OCI-LY1 (cell line): ENCODE measurements around the gene EEF1AKMT2.
"Not testable (repeated sequence)": the region's sequence is repeated elsewhere in the genome, so short reads cannot be mapped to it uniquely, and the experiment has no call there.

Experiments used
- H2AFZ ChIP-seq: fragments of 200-600 bp; sonication (generic), shearing (Covaris generic); 2 replicates; pipeline ENCODE4 v1.6.0; 2014; ENCODE audit warnings: antibody characterized with exemption, mild to moderate bottlenecking, low read length
- H3F3A ChIP-seq: fragments of 200-600 bp; sonication (generic), shearing (Covaris generic); 2 replicates; pipeline ENCODE4 v1.6.0; 2014; ENCODE audit warnings: mild to moderate bottlenecking, antibody characterized with exemption, low read length, moderate library complexity; ENCODE audit not compliant: insufficient read depth
- H3K27ac ChIP-seq: fragments of 200-600 bp; sonication (generic); 2 replicates; pipeline ENCODE4 v1.5.1; 2014; ENCODE audit warnings: low read length, mixed run types, mild to moderate bottlenecking, low read depth; ENCODE audit not compliant: poor library complexity, severe bottlenecking
- H3K27me3 ChIP-seq: fragments of 200-600 bp; sonication (generic); 2 replicates; pipeline ENCODE4 v1.6.0; 2014; ENCODE audit warnings: antibody characterized with exemption, mild to moderate bottlenecking, low read length, moderate library complexity; ENCODE audit not compliant: insufficient read depth
- H3K36me3 ChIP-seq: fragments of 200-600 bp; sonication (generic); 2 replicates; pipeline ENCODE4 v1.6.1; 2014; ENCODE audit warnings: mild to moderate bottlenecking, antibody characterized with exemption, low read length, moderate library complexity, mixed read lengths; ENCODE audit not compliant: insufficient read depth
- H3K4me1 ChIP-seq: fragments of 200-600 bp; sonication (generic); 2 replicates; pipeline ENCODE4 v1.5.1; 2014; ENCODE audit warnings: mild to moderate bottlenecking, low read length, moderate library complexity; ENCODE audit not compliant: insufficient read depth, severe bottlenecking
- H3K4me2 ChIP-seq: fragments of 200-600 bp; sonication (generic), shearing (Covaris generic); 2 replicates; pipeline ENCODE4 v1.6.1; 2014; ENCODE audit warnings: low read length
- H3K4me3 ChIP-seq: fragments of 200-600 bp; sonication (generic); 2 replicates; pipeline ENCODE4 v1.5.1; 2014; ENCODE audit warnings: low read length, low read depth, mild to moderate bottlenecking, mixed read lengths; ENCODE audit not compliant: poor library complexity, severe bottlenecking
- H3K79me2 ChIP-seq: fragments of 200-600 bp; shearing (Covaris generic); 2 replicates; pipeline ENCODE4 v1.6.1; 2016; ENCODE audit warnings: mixed run types, low read length, mixed read lengths; ENCODE audit not compliant: insufficient read depth
- H3K9ac ChIP-seq: fragments of 200-600 bp; sonication (generic), shearing (Covaris generic); 2 replicates; pipeline ENCODE4 v1.6.1; 2014; ENCODE audit warnings: mild to moderate bottlenecking, low read length, mixed read lengths
- H3K9me2 ChIP-seq: fragments of 200-600 bp; sonication (generic), shearing (Covaris generic); 2 replicates; pipeline ENCODE4 v1.6.1; 2014; ENCODE audit warnings: low read depth, mild to moderate bottlenecking, low read length, mixed read lengths
- H3K9me3 ChIP-seq: fragments of 200-600 bp; shearing (Covaris generic); 2 replicates; pipeline ENCODE4 v1.6.1; 2014; ENCODE audit warnings: low read length, mixed read lengths
- H4K20me1 ChIP-seq: fragments of 200-600 bp; sonication (generic), shearing (Covaris generic); 2 replicates; pipeline ENCODE4 v1.6.0; 2016; ENCODE audit warnings: mild to moderate bottlenecking, low read length; ENCODE audit not compliant: insufficient read depth
- EZH2 ChIP-seq: fragments of 200-600 bp; sonication (generic), shearing (Covaris generic); IDR thresholded peaks from 2 replicates; pipeline ENCODE4 v1.8.0; 2017; ENCODE audit warnings: borderline replicate concordance, mixed run types, mild to moderate bottlenecking, antibody characterized with exemption, low read length, moderate library complexity, mixed read lengths
- TF ChIP-seq, protein P1 (sequence below): fragments of 200-600 bp; sonication (generic), shearing (Covaris generic); IDR thresholded peaks from 2 replicates; pipeline ENCODE4 v1.5.1; 2017; ENCODE audit warnings: mild to moderate bottlenecking, antibody characterized with exemption, low read length, moderate library complexity, mixed read lengths

Gene EEF1AKMT2

DNA sequence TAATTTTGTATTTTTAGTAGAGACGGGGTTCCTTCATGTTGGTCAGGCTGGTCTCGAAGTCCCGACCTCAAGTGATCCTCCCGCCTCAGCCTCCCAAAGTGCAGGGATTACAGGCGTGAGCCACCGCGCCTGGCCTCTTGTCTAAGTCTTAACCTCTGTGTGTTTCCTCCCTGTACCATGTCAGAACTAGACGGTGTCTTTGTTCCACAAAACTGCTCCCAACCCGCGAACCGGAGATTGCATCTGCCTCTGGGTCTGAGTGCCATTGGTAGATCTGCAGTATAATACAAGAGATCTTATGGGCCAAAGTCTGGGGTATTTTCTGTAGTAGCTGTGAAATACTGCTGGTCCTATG is 1.3 kb upstream of the EEF1AKMT2 start:
- H3K36me3 ChIP-seq: peaks cover 4% of the 10 kb centered on the region
- no peaks in the 10 kb centered on the region for H3K9me3 ChIP-seq
- no peaks in the 10 kb centered on the region for H4K20me1 ChIP-seq
- H3F3A ChIP-seq: no peaks in the 10 kb centered on the region; the same call in 1 of the 2 replicates
- H3K4me3 ChIP-seq: peak overlapping the region; percentile 73
- H3K79me2 ChIP-seq: no peaks in the 10 kb centered on the region
- H3K27me3 ChIP-seq: no peaks in the 10 kb centered on the region
- H3K27ac ChIP-seq: no peak overlapping the region
- H3K4me2 ChIP-seq: peak overlapping the region; percentile 75; the same call in 1 of the 2 replicates
- no peaks in the 10 kb centered on the region for H3K9me2 ChIP-seq
- no peak overlapping the region for H3K9ac ChIP-seq
- H3K4me1 ChIP-seq: peaks cover 17% of the 10 kb centered on the region
- TF ChIP-seq EZH2: no peak
- TF ChIP-seq, protein P1, sequence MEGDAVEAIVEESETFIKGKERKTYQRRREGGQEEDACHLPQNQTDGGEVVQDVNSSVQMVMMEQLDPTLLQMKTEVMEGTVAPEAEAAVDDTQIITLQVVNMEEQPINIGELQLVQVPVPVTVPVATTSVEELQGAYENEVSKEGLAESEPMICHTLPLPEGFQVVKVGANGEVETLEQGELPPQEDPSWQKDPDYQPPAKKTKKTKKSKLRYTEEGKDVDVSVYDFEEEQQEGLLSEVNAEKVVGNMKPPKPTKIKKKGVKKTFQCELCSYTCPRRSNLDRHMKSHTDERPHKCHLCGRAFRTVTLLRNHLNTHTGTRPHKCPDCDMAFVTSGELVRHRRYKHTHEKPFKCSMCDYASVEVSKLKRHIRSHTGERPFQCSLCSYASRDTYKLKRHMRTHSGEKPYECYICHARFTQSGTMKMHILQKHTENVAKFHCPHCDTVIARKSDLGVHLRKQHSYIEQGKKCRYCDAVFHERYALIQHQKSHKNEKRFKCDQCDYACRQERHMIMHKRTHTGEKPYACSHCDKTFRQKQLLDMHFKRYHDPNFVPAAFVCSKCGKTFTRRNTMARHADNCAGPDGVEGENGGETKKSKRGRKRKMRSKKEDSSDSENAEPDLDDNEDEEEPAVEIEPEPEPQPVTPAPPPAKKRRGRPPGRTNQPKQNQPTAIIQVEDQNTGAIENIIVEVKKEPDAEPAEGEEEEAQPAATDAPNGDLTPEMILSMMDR: no peak
- no peak overlapping the region for H2AFZ ChIP-seq

DNA sequence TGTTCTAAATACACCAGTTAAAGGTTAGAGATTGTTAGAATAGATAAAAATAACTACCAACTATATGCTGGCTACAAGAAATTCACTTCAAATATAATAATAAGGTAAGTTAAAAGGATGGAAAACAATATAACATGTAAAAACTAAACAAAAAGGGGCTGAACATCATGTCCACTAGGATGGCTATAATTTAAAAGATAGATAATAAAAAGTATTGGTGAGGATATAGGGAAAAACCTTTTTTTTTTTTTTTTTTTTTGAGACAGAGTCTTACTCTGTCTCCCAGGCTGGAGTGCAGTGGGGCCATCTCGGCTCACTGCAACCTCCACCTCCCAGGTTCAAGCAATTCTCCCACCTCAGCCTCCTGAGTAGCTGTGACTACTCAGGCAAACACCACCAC is 8.8 kb downstream of the EEF1AKMT2 start:
- H3K27ac ChIP-seq, H3K4me2 ChIP-seq, H3K9me3 ChIP-seq, H3K9me2 ChIP-seq, H4K20me1 ChIP-seq, H3K27me3 ChIP-seq, H2AFZ ChIP-seq, H3K79me2 ChIP-seq, H3K4me3 ChIP-seq, H3K4me1 ChIP-seq, H3K9ac ChIP-seq, H3F3A ChIP-seq: not testable (repeated sequence)
- H3K36me3 ChIP-seq: peaks cover 43% of the 10 kb centered on the region

DNA sequence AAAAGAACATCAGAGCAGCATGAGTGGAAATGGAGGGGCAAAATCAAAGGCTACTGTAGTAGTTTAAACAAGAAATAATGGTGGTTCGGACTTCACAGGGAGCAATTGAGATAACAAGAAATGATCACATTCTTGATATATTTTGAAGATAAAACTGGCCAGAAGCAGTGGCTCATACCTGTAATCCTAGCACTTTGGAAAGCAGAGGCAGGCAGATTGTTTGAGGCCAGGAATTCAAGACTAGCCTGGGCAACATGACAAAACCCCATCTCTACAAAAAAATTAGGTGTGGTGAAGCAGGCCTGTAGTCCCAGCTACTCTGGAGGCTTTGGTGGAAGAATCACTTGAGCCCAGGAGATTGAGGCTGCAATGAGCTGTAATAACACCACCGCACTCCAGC is 22.9 kb downstream of the EEF1AKMT2 start:
- no peak overlapping the region for H3K27ac ChIP-seq
- H3K9ac ChIP-seq: no peak overlapping the region
- H3F3A ChIP-seq: no peaks in the 10 kb centered on the region
- H4K20me1 ChIP-seq: no peaks in the 10 kb centered on the region
- no peaks in the 10 kb centered on the region for H3K27me3 ChIP-seq
- H3K4me2 ChIP-seq: no peak overlapping the region
- no peaks in the 10 kb centered on the region for H3K9me3 ChIP-seq
- no peaks in the 10 kb centered on the region for H3K79me2 ChIP-seq
- no peaks in the 10 kb centered on the region for H3K4me1 ChIP-seq
- H3K36me3 ChIP-seq: peaks cover 49% of the 10 kb centered on the region
- no peaks in the 10 kb centered on the region for H3K9me2 ChIP-seq
- no peak overlapping the region for H3K4me3 ChIP-seq
- TF ChIP-seq, protein P1: no peak
- no peak for TF ChIP-seq EZH2
- no peak overlapping the region for H2AFZ ChIP-seq

DNA sequence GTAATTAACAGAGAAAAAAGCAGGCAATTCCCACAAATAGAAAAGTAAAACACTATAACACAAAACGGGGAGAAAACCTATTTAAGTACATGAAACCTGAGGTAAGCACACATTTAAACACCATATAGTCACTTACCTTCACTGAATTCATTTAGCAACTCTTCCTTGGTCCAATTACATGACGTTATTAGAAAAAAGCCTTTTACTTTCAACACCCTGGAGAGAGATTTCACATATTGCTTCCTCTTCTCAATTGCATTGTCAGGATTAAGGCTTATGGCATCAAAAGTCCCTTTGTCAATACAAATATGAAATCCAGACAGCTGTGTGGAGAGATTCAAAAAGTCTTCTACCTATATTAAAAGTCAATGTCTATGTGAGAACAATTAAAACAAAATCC is 26.4 kb downstream of the EEF1AKMT2 start:
- Histone ChIP-seq H3F3A (no peaks in the 10 kb centered on the region), H2AFZ (no peak overlapping the region), H3K27me3 (no peaks in the 10 kb centered on the region), H3K4me1 (no peaks in the 10 kb centered on the region), H3K4me2 (no peak overlapping the region), H3K9me2 (no peaks in the 10 kb centered on the region), H3K9me3 (no peaks in the 10 kb centered on the region), H3K4me3 (no peak overlapping the region), H3K79me2 (no peaks in the 10 kb centered on the region), H4K20me1 (no peaks in the 10 kb centered on the region), H3K36me3 (peaks cover 34% of the 10 kb centered on the region; the same call in 1 of the 2 replicates), H3K9ac (no peak overlapping the region), H3K27ac (no peak overlapping the region)
- TF ChIP-seq EZH2: no peak
- TF ChIP-seq, protein P1: no peak
